Measurements from ENCODE around the gene NDUFA6.
"Not testable (repeated sequence)": the region's sequence is repeated elsewhere in the genome, so short reads cannot be mapped to it uniquely, and the experiment has no call there.

NDUFA6 gene

DNA sequence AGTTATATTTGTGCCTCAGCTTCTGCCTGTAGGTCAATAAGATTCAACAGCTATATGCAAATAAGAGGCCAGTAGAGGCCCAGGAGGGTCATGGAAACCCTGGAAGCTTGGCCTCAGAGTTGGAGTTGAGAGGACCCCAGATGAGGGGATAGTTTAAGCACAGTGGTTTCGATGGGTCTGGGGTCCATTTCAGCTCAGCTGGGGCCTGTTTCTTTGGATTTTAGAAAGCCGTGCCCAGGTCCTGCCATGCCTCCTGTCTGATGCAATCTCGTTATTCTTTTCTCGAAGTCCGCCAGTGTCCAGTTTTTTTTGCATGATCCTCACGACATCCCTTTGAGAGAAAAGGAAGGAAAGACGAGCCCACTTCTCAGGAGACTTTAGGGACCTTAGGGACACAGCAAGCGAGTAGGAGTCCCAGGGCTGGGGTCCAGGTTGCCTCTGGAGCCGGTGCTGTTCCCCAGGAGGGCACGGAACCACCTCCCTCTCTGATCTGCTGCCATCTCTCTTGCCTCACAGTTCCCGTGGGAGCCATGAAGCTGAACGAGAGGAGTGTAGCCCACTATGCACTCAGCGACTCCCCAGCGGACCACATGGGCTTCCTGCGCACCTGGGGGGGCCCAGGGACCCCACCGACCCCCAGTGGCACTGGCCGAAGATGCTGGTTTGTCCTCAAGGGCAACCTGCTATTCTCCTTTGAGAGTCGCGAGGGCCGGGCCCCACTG, 13.6 kb downstream of the NDUFA6 start:
- H3K4me3 ChIP-seq (ENCODE audit: low read depth, low read length): no peak overlapping the region
- TF ChIP-seq, protein P1, sequence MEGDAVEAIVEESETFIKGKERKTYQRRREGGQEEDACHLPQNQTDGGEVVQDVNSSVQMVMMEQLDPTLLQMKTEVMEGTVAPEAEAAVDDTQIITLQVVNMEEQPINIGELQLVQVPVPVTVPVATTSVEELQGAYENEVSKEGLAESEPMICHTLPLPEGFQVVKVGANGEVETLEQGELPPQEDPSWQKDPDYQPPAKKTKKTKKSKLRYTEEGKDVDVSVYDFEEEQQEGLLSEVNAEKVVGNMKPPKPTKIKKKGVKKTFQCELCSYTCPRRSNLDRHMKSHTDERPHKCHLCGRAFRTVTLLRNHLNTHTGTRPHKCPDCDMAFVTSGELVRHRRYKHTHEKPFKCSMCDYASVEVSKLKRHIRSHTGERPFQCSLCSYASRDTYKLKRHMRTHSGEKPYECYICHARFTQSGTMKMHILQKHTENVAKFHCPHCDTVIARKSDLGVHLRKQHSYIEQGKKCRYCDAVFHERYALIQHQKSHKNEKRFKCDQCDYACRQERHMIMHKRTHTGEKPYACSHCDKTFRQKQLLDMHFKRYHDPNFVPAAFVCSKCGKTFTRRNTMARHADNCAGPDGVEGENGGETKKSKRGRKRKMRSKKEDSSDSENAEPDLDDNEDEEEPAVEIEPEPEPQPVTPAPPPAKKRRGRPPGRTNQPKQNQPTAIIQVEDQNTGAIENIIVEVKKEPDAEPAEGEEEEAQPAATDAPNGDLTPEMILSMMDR (IDR thresholded peaks at IDR 0.05; ENCODE audit: low read depth, low read length): no peak

DNA sequence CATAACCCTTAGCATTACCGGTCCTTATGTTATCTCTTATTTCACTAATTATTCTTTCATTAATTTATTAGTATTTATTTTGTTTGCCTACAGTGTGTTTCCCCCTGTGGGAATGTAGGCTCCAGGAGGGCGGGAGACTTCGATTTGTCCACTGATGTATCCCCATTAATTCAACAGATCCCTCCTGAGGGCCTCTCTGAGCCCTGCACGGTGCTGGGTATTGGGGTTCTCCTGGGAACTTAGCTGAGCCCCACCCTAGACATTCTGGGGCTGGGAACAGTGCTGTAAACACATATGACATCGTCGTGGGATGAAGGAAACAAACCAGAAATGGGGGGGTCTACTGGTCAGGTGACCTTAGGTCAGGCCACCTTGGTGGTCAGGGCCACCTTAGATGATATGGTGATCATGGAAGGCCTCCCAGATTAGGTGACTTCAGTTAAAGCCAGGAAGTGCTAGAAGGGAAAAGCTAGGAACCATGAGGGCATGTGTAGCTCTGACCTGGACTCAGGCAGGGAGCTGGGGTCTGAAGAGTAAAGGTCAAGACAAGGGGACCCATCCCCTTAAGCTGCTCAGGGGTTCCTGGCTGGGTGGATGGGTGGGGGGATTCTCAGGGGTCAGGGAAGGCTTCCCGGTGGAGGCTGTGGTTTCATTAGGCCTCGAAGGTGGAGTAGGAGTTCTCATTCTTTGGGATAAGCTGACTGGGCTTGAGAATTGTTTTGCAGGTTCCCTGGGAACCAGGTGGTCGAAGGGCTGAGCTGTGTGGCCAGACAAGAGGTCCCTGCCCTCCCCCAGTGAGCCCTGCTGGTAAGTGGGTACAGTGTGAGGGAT, 15.5 kb downstream of the NDUFA6 start:
- peak overlapping the region; percentile 66 for H3K4me3 ChIP-seq (ENCODE audit: low read depth, low read length)
- TF ChIP-seq, protein P1 (IDR thresholded peaks at IDR 0.05; ENCODE audit: low read depth, low read length): no peak

DNA sequence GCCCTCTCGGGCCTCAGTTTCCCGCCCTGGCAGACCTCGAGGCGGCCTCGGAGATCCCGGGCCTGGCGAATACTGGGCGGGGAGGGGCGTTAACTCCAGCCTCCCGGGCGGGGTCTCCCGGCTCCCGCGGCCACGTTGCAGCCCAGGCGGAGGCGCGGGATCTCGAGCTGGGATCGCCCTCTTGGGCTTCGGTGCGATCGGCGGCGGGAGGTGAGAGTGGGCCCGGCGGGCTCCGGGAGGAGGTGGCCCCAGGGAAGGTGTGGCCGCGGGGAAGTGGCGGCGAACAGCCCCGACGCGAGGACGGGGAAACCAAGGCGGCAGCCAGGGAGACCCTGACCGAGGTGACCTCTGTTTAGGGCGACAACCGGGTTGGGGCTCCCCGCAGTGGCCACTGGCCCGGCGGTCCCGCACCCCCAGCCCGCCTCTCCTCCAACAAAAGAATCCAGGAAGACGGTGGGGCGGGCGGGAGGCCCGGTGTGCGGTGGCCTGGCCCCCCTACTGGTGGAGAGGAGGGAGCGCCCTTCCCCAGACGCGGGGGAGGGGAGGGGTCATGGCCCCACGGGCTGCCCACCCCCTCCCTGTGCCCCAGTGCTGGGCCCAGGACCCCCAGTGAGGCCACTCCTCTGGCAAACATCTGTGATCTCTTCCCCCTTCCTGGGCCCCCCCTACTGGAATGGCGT, 16.3 kb downstream of the NDUFA6 start, which contains the start of gene PHETA2:
Gene PHETA2 (plus strand): TSS at position 117 of the 680 bp plus-strand sequence. CDS start 3,046 bp downstream, outside the sequence.
- H3K4me3 ChIP-seq (ENCODE audit: low read depth, low read length): peak within 1 kb of the TSS; percentile 66

DNA sequence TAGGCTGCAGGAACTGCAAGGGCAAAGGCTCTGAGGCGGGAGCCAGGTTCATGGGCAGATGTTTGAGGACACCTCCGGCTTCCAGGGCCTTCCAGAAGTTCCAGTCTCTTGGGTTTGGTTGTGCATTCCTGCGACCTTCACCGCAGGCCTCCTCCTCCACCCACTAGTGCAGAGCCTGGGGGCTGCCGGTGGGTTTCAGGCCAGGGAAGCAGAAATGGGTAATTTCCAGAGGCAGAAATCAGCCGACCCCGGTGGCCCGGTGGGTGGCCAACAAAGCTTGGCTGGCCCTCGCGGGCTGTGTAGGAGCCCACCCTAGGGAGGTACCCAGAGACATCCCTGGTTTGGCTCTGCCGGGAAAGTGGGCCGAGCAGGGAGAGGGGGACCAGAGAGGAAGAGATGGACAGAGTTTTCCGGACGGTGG, 16.9 kb downstream of the NDUFA6 start:
- TF ChIP-seq, protein P1 (IDR thresholded peaks at IDR 0.05; ENCODE audit: low read depth, low read length): no peak
- H3K4me3 ChIP-seq (ENCODE audit: low read depth, low read length): peak overlapping the region; percentile 66

More for the DNA sequence above, 16.3 kb downstream of the NDUFA6 start, which contains the start of gene PHETA2:
- TF ChIP-seq, protein P1 (IDR thresholded peaks at IDR 0.05; ENCODE audit: low read depth, low read length): peak; percentile 37

DNA sequence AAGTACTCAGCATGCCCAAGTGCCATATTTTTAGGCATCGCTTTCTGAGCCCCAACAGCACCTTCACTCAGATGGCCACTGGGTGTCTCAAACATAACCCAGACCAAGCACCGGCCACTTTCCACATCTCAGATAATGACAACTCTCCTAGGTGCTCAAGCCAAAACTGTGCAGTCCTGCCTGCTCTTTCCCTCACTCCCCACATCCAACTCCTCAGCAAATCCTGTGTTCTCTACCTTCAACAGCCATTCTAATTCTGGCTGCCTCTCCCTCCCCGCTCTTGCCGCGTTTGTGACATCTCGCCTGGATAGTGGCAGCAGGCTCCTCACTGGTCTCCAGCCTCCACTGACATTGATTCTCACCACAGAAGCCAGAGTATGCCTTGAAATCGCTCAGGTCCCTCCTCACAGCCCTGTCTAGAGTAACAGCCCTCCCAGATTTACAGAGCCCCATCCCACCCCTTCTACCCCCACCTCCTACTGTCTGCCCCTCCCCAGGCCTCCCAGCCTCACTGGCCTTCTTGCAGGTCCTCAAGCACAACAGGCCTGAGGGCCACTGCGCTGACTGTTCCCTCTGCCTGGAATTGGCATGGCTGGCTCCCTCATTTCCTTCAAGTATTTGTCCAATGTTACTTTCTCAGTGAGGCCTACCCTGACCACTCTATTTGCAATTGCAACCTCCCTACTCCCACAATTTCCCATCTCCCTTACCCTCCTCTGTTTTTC, 17.8 kb downstream of the NDUFA6 start:
- TF ChIP-seq, protein P1 (IDR thresholded peaks at IDR 0.05; ENCODE audit: low read depth, low read length): no peak
- no peak overlapping the region for H3K4me3 ChIP-seq (ENCODE audit: low read depth, low read length)

DNA sequence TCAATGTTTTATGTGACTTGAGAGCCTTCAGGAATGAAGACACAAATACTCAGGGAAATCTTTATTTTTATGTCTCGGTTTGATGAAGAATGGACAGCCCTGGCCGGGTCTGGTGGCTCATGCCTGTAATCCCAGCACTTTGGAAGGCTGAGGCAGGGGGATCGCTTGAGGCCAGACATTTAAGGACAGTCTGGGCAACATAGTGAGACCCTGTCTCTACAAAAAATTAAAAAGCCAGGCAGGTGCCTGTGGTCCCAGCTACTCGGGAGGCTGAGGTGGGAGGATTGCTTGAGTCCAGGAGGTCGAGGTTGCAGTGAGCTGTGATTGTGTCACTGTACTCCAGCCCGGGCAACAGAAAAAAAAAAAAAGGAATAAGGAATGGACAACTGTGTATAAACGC, 19.1 kb downstream of the NDUFA6 start:
- not testable (repeated sequence) for H3K4me3 ChIP-seq (ENCODE audit: low read depth, low read length)
